ENCODE measurements around the gene MRPL28. TPM values are rescaled to one million over a fixed set of nuclear protein-coding genes. Genes with fewer than 3 reads are reported as not detected.

MRPL28 gene
- total and polyA plus RNA-seq, 11 donors, result 66.3 to 157 (median 85.5) TPM

DNA sequence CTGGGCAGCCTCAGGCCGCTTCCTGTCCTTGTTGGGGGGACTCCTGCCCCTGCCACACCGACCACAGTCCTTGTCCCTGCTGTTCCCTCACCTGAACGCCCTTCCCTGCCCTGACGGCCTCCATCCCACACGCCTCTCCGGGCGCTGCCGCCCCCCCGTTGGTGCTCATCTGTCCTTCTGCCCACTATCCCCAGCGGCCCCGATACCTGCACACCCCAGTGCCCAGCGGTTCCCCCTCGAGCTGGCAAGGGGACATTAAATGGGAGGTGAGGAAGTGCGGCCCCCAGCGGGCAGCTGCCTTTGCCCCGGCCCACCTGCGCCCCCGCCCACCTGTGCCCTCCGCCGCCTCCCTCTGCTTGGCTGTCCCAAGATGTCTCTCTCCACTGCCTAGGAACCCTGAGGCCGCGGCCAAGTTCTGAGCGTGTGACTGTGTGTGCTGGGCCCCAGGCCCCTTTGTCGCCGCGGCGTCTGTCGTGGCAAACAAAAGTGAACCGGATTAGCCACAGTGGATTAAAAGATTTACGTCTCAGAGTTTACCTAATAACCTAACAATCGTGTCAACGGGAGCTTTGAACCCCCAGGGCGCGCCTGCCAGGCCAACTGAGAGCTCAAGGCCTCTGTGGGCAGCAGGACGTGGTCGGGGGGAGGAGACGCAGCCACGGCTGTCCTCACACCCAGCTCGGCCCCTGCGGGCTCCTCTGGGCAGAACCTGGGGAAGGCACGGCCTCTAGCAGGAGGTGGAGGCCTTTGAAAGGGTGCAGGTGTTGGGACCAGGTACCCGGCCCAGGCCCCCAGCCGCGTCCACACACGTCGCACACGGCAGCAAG is 10.3 kb downstream of the MRPL28 start:
- H3K36me3 ChIP-seq, result no peaks in the 10 kb centered on the region
- no peak overlapping the region for H3K4me3 ChIP-seq
- no peaks in the 10 kb centered on the region for H3K4me1 ChIP-seq
- ATAC-seq (no peak), DNase-seq (no peak)
- peaks cover 0 to 6% (median 0%) of the 10 kb centered on the region in 9 donors for H3K27me3 ChIP-seq
- intact Hi-C loops (cut with DNase I), result loop anchor here in 8 of 10 donors (5.0 to 10.0 kb wide), 3 partner anchors 135 to 253 kb away; partner anchors contain the start of gene LUC7L (in 2 of the 8)
- TF ChIP-seq POLR2A (IDR thresholded peaks at IDR 0.05), result no peak
- no peak overlapping the region for H3K27ac ChIP-seq
- 90 to 92% (median 91%) methylated on average over 44 to 47 of the region's 47 CpGs for WGBS, 4 donors
- no peaks in the 10 kb centered on the region for H3K9me3 ChIP-seq

DNA sequence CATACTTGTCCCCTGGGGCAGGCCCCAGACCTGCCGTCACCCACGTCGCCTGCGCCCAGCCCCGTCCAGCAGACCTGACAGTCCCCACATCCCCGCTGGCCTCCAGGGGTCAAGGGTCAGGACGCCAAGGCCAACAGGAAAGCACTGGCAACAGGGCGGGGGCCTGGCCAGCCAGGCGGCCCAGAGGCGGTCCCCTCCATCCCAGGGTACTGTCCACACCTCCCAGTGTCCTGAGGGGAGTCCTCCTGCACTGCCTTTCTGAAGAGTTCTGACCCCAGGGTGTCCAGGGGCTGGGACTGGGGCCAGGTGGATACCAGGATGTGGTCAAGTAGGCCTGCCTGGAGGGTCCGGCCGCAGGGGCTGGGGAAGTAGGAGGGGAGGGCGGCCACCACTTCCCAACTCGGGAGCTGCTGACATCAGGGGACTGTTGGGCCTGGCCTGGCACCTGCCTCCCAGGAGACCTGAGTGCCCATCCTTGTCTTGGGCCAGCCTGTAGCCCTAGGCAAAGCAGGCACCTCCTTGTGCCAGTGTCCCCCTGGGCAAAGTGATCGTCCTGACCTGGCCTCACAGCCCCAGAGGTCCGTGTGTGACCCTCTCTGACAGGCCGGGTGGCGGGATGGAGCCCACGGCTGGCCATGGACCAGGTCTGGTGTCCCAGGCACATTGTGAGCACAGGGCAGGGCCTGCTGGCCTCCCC is 11.1 kb downstream of the MRPL28 start:
- Histone ChIP-seq H3K27me3 (peaks cover 0 to 6% (median 0%) of the 10 kb centered on the region in 9 donors), H3K4me3 (no peak overlapping the region), H3K27ac (no peak overlapping the region), H3K36me3 (no peaks in the 10 kb centered on the region), H3K4me1 (no peaks in the 10 kb centered on the region), H3K9me3 (no peaks in the 10 kb centered on the region)
- ATAC-seq (no peak), DNase-seq (peak in 1 of 5 donors; percentile 19)
- TF ChIP-seq CTCF (IDR thresholded peaks at IDR 0.05), result no peak
- TF ChIP-seq POLR2A (IDR thresholded peaks at IDR 0.05), result no peak
- intact Hi-C loops (cut with DNase I), result loop anchor here in 2 of 10 donors (10.0 kb wide), 1 partner anchor 134 kb away; the partner anchor contains the start of gene LUC7L (in 2 of the 2)
- 73 to 80% (median 79%) methylated on average over 17 to 19 of the region's 19 CpGs for WGBS, 4 donors

DNA sequence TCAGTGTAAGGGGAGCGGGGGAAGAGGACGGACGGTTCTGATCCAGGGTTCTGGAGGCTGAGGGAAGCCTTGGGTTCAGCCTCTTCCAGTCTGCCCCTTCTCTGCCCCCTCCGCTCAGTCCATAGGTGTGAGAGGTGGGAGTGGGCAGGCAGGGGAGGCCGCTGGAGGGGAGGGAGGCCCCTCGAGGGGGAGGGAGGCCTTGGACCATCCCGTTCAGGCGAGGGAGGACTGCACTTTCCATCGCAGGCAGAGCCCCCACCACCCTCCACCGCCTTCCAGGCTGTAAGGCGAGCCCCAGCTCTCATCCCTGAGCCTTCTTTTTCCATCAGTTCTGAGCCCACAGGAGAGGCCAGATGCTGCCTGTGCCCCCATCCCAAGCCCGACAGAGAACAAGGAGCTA is 13.6 kb downstream of the MRPL28 start:
- TF ChIP-seq POLR2A (IDR thresholded peaks at IDR 0.05), result no peak
- no peak for TF ChIP-seq CTCF (IDR thresholded peaks at IDR 0.05)
- 64 to 71% (median 67%) methylated on average over 12 of the region's 12 CpGs for WGBS, 4 donors
- H3K4me3 ChIP-seq, result no peak overlapping the region
- ATAC-seq (no peak), DNase-seq (no peak)
- H3K36me3 ChIP-seq, result no peaks in the 10 kb centered on the region
- no peaks in the 10 kb centered on the region for H3K27me3 ChIP-seq
- peaks cover 0 to 10% (median 3%) of the 10 kb centered on the region in 12 donors for H3K4me1 ChIP-seq
- no peak overlapping the region for H3K27ac ChIP-seq
- H3K9me3 ChIP-seq, result no peaks in the 10 kb centered on the region
- intact Hi-C loops (cut with DNase I), result loop anchor here in 2 of 10 donors (10.0 kb wide), 1 partner anchor 132 kb away; the partner anchor contains the start of gene LUC7L (in 2 of the 2)

DNA sequence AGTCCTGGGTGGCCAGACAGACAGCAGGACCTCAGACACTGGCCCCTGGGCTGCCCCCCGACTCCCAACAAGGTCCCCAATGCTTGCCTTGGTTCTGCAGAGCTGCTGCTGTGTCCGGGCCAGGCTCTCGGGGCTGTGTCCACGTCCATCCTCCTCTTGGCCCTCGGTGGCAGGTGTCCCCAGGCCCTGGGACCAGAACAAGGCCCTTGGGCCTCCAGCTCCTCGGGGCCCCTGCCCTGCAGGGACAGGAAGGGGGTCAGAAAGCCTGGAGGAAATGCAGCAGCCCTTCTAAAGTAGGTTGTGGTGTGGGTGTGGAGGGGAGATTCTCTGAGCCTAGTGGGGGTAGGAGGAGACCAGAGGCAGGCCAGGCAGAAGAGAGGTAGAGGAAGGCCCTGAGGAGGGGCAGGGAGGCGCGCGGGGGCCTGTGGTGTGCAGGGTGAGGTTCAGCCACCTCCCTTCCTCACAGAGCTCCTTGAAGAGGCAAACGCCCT is 15.3 kb downstream of the MRPL28 start:
- intact Hi-C loops (cut with DNase I), result loop anchor here in 7 of 10 donors (5.0 to 10.0 kb wide), 4 partner anchors 118 to 130 kb away; partner anchors contain the start of genes LUC7L (in 4 of the 7) and FAM234A (in 1 of the 7)
- Histone ChIP-seq H3K9me3 (no peaks in the 10 kb centered on the region), H3K27me3 (no peaks in the 10 kb centered on the region), H3K27ac (peak overlapping the region in 1 of 12 donors; percentile 44), H3K4me3 (no peak overlapping the region), H3K4me1 (peaks cover 0 to 18% (median 9%) of the 10 kb centered on the region in 12 donors), H3K36me3 (peaks cover 0 to 8% (median 0%) of the 10 kb centered on the region in 9 donors)
- 81 to 88% (median 87%) methylated on average over 8 to 10 of the region's 10 CpGs for WGBS, 4 donors
- ATAC-seq (no peak), DNase-seq (no peak)
- TF ChIP-seq POLR2A (IDR thresholded peaks at IDR 0.05), result no peak
- no peak for TF ChIP-seq CTCF (IDR thresholded peaks at IDR 0.05)

Measured in heart left ventricle (tissue), 16 donors.